ENCODE measurements around the gene MB21D2. TPM values are rescaled to one million over a fixed set of nuclear protein-coding genes. Genes with fewer than 3 reads are reported as not detected.

Gene MB21D2
- total RNA-seq, 1 experiment from 2014 or later = 2.8 TPM

DNA sequence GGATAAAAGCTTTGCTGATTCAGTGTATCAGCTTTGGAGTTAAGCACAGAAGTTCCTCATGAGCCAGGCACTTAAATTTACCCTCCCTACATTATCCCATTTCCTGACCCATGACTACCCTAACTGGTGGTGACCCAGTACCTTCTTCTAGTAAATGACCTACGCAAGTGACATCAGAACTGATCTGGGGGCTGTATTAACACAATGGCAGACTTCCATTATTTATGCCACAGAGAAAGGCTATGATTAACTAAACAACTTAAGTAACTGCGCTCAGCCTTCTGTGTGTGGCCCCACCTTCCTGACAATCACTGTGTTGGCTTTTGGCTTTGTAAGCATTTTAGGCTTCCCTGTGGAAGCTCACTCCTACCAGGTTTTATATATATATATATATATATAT is 1.9 kb downstream of the MB21D2 start:
- Histone ChIP-seq H3K36me3 (ENCODE audit: control insufficient read depth in 1 of 2, insufficient read depth in 2 of 2, low read length in 2 of 2) (no peaks in the 10 kb centered on the region), H3K4me1 (ENCODE audit: control insufficient read depth in 1 of 2, insufficient read depth in 2 of 2, low read length in 2 of 2) (peaks cover 0 to 19% of the 10 kb centered on the region in 2 experiments; a peak in 2 of 4 replicates), H3K9me2 (ENCODE audit: insufficient read depth) (no peaks in the 10 kb centered on the region), H3K4me2 (ENCODE audit: low read length) (no peak overlapping the region), H3K9me3 (ENCODE audit: control insufficient read depth in 1 of 2, insufficient read depth in 1 of 2, low read depth in 1 of 2, low read length in 2 of 2) (no peaks in the 10 kb centered on the region), H2AFZ (ENCODE audit: low read depth, low read length, poor library complexity, severe bottlenecking) (no peak overlapping the region), H3K27me3 (ENCODE audit: insufficient read depth, low read length) (no peaks in the 10 kb centered on the region), H3K79me2 (ENCODE audit: insufficient read depth, low read length) (peaks cover 12% of the 10 kb centered on the region), H3K9ac (ENCODE audit: low read length) (no peak overlapping the region), H3K27ac (ENCODE audit: low read depth, low read length) (no peak overlapping the region), H4K20me1 (ENCODE audit: insufficient read depth) (no peaks in the 10 kb centered on the region), H3K4me3 (replicated peaks in 1 of 2; ENCODE audit: low read depth in 1 of 2, low read length in 2 of 2) (no peak overlapping the region)
- intact Hi-C loops (cut with micrococcal nuclease) = loop anchor here (2.0 to 5.0 kb wide), 3 partner anchors 99 to 1412 kb away; no protein-coding TSS in a partner anchor
- no TSS peak for BruUV-seq (replicated peaks)
- DNase-seq (ENCODE audit: low read depth, low spot score) = no peak
- ATAC-seq = no peak
- CTCF ChIA-PET = interaction anchor here (0.9 to 2.0 kb wide), 5 partner anchors 9 to 100 kb away, joined by 3 to 5 read pairs (median 5); no protein-coding TSS in a partner anchor
- RAD21 ChIA-PET (ENCODE audit: low non-redundant PET in 1 of 2, low total read pairs in 2 of 2, uncharacterized antibody in 2 of 2, unreplicated experiment in 2 of 2) = no interaction called here
- POLR2A ChIA-PET = no interaction called here
- no peak for TF ChIP-seq TCF7L2 (IDR thresholded peaks at IDR 0.05; ENCODE audit: borderline replicate concordance, extremely low read depth, insufficient read depth, insufficient read length)

DNA sequence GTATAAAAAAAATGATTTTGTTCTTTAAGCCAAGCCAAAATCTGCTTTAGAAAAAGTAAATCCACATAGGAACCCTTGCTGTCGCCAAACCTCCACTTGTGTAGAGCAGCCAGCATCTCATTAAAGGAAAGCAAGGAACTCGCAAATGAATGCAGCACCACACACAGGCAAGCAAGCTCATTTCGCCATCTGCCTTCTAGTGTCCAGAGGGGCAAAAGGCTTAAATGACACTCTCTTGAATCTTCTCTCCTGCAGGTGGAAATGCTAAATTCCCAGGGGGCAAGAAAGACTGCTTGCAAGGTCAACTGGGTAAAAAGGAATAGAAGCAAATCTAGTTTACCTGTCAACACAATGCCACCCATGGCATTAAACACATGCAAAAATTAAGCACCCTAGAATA is 2.4 kb downstream of the MB21D2 start:
- CTCF ChIA-PET = interaction anchor here (0.9 to 2.0 kb wide), 5 partner anchors 9 to 100 kb away, joined by 3 to 5 read pairs (median 5); no protein-coding TSS in a partner anchor
- H3K9me2 ChIP-seq (ENCODE audit: insufficient read depth) = no peaks in the 10 kb centered on the region
- peaks cover 0 to 19% of the 10 kb centered on the region in 2 experiments; a peak in 2 of 4 replicates for H3K4me1 ChIP-seq (ENCODE audit: control insufficient read depth in 1 of 2, insufficient read depth in 2 of 2, low read length in 2 of 2)
- DNase-seq (ENCODE audit: low read depth, low spot score) = no peak
- H3K9me3 ChIP-seq (ENCODE audit: control insufficient read depth in 1 of 2, insufficient read depth in 1 of 2, low read depth in 1 of 2, low read length in 2 of 2) = no peaks in the 10 kb centered on the region
- TF ChIP-seq ZFX (IDR thresholded peaks at IDR 0.05) (no peak), CBX3 (IDR thresholded peaks at IDR 0.05; ENCODE audit: low read depth) (peak; percentile 40; the same call in 1 of the 2 replicates), RAD21 (IDR thresholded peaks at IDR 0.05; ENCODE audit: low read depth) (peak; percentile 70), TCF7L2 (IDR thresholded peaks at IDR 0.05; ENCODE audit: borderline replicate concordance, extremely low read depth, insufficient read depth, insufficient read length) (no peak), SP1 (IDR thresholded peaks at IDR 0.05; ENCODE audit: low read depth) (no peak), EGR1 (IDR thresholded peaks at IDR 0.05; ENCODE audit: low read depth) (no peak), CEBPB (IDR thresholded peaks at IDR 0.05; ENCODE audit: low read depth) (no peak), SIN3A (IDR thresholded peaks at IDR 0.05; ENCODE audit: low read depth) (no peak), EZH2 (IDR thresholded peaks at IDR 0.05) (no peak), ZNF274 (IDR thresholded peaks at IDR 0.05; ENCODE audit: low read depth, low read length) (no peak), SRF (IDR thresholded peaks at IDR 0.05; ENCODE audit: low read depth) (no peak), JUND (IDR thresholded peaks at IDR 0.05) (no peak), POLR2AphosphoS5 (IDR thresholded peaks at IDR 0.05; ENCODE audit: low read depth, low read length) (no peak), CTCF (IDR thresholded peaks at IDR 0.05 in 2 of 3, conservative IDR thresholded peaks at IDR 0.05 in 1 of 3; ENCODE audit: borderline replicate concordance in 1 of 3, insufficient read depth in 1 of 3, low read depth in 2 of 3, low read length in 2 of 3) (peak; percentile 29 to 44 (median 39); a peak in 3 of 6 replicates), ELF1 (IDR thresholded peaks at IDR 0.05; ENCODE audit: borderline replicate concordance, low read depth) (no peak), POLR2A (IDR thresholded peaks at IDR 0.05; ENCODE audit: borderline replicate concordance, extremely low read depth, insufficient read depth, insufficient read length) (no peak), YY1 (IDR thresholded peaks at IDR 0.05; ENCODE audit: extremely low read depth, insufficient replicate concordance, low read depth, low read length) (no peak)
- H3K36me3 ChIP-seq (ENCODE audit: control insufficient read depth in 1 of 2, insufficient read depth in 2 of 2, low read length in 2 of 2) = no peaks in the 10 kb centered on the region
- BruUV-seq (replicated peaks) = no TSS peak
- no peak overlapping the region for H2AFZ ChIP-seq (ENCODE audit: low read depth, low read length, poor library complexity, severe bottlenecking)
- no peak for ATAC-seq
- intact Hi-C loops (cut with micrococcal nuclease) = loop anchor here (2.0 to 5.0 kb wide), 3 partner anchors 99 to 1412 kb away; no protein-coding TSS in a partner anchor
- RAD21 ChIA-PET (ENCODE audit: low non-redundant PET in 1 of 2, low total read pairs in 2 of 2, uncharacterized antibody in 2 of 2, unreplicated experiment in 2 of 2) = interaction anchor here in 1 of 2 experiments (0.8 kb wide), 2 partner anchors 96 to 102 kb away, joined by 3 read pairs; no protein-coding TSS in a partner anchor
- no peaks in the 10 kb centered on the region for H3K27me3 ChIP-seq (ENCODE audit: insufficient read depth, low read length)
- no peak overlapping the region for H3K4me3 ChIP-seq (replicated peaks in 1 of 2; ENCODE audit: low read depth in 1 of 2, low read length in 2 of 2)
- peaks cover 15% of the 10 kb centered on the region for H3K79me2 ChIP-seq (ENCODE audit: insufficient read depth, low read length)
- no peak overlapping the region for H3K9ac ChIP-seq (ENCODE audit: low read length)
- POLR2A ChIA-PET = interaction anchor here (1.1 kb wide), 1 partner anchor 19 kb away, joined by 3 read pairs; no protein-coding TSS in a partner anchor
- H3K27ac ChIP-seq (ENCODE audit: low read depth, low read length) = no peak overlapping the region
- H4K20me1 ChIP-seq (ENCODE audit: insufficient read depth) = no peaks in the 10 kb centered on the region
- no peak overlapping the region for H3K4me2 ChIP-seq (ENCODE audit: low read length)

All from HCT116 (cell line).